ENCODE measurements around the gene DYNC1I1.

Gene DYNC1I1

DNA sequence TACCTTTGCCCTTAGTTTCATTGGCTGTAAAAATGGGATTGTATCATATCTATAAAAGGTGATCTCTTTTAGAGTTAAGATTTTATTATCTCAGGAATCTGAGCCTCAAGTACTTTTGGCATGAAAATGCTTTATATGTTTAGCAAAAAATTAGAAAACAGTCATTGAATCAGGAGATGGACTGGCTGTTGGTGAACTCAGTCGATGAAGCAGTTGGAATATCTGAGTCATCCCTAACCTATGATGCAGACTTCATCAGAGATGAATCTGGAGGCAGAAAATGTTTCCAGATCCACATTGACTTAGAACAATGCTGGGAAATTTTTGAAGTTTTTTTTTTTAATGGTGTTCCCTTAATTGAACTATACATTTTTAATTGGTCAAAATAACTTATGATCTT lies 321.1 kb downstream of the DYNC1I1 start:
- DNase-seq: no peak

DNA sequence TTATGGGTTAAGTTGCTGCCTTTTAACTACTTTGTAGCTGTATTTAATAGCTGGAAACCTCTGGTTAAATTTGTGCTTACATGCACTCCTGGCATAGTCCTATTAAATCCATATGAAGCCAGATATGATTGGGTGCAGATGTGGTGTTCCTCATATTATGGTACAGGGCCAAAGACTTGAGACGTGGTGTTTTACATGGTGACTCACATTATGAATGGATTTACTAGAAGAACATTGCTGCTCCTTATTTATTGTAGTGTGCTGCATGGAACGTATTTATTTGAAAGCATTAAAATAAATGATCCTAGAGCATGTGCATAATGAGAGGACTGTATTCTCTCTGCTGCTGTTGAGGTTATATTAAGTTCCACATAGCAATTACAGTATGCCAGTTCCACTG lies 325.5 kb downstream of the DYNC1I1 start:
- DNase-seq: no peak

DNA sequence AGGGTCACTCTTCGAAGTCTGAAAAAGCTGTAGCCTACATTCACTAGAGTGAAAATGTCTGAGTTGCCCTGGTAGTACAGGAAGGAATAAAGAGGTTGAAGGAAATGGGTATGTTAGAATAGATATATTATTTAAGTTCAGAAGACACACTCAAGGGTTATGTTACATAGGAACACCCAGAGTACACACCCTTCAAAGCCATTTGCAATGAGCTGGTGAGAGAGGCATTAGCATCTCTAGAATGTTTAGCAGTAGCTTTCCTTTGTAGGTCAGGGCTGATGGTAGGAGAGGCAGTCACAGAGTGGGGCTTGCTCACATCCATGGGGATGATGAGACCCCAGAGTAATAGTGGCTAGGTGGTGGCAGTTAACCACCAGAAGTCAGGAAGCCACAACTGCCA lies 328.4 kb downstream of the DYNC1I1 start:
- no peak for DNase-seq

DNA sequence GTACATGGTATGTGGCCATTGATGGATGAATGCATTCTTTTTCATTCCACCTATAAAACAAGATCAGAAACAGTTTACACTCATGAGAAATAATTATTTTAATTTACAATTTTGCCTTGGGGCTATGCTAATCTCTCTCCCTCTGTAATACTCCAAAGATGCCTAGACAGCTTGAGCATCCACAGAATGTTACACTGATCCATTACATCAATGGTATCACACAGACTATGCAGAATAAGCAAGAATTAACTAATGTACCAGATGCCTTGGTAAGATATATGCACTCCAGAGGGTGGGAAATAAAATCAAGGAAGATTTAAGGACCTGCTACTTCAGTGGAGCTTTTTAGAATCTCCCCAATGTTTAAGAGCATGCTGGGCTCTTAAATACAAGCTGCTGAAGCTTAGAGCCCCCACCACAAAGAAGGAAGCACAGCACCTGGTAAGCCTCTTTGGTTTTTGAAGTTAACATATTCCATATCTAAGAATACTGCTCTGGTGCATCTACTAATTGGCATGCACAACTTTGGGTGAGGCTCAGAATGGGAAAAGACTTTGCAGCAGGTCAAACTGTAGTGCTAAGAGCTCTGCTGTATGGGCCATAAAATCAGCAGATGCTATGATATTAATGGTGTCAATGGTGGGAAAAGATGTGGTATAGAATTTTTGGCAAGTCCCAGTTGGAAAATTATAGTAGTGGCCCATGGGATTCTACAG lies 329.9 kb downstream of the DYNC1I1 start:
- DNase-seq: no peak

DNA sequence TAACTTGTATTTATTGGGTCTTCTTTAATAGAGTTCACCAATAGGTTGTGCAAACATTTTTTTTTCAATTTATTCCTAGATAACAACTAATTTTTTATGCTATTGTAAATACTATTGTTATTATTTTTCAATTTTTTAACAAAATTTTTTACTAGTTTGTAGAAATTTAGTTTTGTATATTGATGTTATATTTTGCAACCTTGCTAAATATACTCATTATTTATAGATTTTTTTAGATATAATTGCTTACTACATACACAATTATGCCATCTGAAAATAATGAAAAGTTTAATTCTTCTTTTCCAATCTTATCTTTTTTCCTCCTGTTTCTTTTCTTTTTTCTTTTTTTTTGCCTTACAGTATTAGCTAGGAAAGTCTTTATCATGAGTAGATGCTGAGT lies 332.6 kb downstream of the DYNC1I1 start:
- no peak for DNase-seq

DNA sequence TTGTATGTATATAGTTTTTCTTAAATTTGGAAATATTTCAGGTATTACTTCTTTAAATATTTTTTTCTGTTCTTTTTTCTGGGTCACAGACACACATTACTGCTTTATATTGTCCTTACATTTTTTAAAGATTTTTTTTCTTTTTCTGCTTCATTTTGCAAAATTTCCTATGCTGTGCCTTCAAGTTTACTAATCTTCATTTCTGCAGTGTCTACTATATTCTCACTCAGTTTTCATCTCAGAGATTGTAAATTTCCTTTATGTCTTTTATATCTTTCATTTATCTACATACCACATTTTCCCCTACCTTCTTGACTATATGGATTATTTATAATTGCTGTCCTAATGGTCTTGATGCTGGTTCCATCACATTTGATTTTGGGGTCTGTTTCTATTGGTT lies 339.1 kb downstream of the DYNC1I1 start:
- no peak for DNase-seq

DNA sequence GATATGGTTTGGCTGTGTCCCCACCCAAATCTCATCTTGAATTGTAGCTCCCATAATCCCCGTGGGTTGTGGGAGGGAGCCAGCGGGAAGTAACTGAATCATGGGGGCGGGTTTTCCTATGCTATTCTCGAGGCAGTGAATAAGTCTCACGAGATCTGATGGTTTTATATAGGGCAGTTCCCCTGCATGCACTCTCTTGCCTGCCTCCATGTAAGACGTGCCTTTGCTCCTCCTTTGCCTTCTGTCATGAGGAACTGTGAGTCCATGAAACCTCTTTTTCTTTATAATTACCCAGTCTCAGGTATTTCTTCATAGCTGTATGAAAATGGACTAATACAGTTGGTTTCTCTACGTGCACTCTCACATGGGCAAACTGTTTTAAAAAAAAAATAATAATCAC lies 341.8 kb downstream of the DYNC1I1 start:
- DNase-seq: no peak

DNA sequence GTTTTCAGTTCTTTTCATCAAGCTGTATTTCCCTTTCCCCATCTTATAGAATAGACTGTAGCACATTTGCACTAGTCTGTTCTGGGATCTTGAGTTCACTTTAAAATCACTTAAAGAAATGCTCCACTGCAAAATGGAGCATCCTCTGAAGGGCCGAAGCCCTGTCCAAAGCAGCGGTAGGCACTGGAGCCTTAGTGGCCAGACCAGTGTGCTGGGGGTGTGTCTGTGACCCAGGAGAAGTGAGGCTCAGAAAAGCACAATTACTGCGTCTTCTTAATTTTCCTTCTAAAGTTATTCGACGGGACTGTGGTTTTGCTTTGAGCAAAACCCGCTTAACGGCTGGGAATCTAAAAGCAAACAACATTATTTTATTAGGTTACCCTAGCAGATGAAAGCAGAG lies 343.8 kb downstream of the DYNC1I1 start:
- no peak for DNase-seq

DNA sequence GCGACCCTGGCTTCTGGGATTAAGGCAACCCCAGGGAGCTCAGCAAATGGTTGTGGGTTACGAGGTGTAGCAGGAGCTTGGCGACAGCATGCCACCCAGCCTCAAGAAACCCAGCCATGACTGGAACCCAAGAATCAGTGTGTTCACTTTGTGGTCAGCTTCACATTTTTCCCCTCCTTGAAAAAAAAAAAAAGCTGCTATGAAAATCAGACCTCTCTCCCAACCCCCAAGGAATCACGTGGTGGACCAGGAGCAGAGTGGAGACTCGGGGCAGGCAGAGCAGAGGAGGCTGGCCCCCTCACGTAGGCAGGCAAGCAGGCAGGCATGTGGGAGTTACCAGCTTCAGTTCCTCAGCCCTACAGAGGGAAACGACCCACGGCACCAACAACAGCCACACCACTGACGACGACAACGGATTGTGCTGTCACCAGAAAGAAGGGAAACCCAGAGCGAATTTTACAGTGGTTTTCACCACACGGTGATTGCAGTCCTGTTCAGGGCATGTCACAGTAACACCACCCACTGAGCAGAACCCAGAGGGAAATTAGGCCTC lies 346.2 kb downstream of the DYNC1I1 start:
- no peak for DNase-seq

DNA sequence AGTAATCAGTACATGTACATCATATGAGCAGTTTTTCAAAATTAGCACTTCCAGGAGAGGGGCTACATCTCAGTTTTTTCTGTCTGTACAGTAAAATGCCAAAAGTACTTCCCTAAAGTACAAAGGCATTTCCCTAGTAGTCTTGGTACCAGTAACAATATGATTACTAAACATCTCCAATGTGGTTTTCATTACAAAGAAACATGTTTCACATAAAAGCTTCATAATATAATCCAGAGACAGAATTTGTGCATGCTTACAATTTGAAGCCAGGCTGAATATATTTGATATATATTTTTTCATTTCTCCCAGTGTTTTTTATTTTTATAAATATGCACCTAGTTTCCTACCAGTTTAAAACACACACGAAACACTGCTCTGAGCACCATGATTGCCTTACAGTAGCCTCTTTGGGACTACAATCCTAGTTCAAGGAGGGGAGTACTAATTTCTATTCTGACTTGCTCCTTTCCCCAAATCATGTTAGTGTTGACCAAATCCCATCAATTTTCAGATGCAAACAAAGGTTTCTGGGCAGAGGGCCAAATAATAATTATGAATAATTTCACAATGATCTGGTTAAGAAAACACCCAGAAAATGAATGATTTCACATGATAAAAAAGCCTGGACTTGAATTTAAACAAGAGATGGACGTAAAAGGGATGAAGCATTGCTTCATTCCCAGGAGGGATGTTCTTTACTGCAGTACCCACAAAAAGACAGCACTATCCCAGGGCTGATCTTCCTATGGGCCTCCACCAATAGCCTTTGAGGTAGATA lies 348.3 kb downstream of the DYNC1I1 start:
- no peak for DNase-seq

DNA sequence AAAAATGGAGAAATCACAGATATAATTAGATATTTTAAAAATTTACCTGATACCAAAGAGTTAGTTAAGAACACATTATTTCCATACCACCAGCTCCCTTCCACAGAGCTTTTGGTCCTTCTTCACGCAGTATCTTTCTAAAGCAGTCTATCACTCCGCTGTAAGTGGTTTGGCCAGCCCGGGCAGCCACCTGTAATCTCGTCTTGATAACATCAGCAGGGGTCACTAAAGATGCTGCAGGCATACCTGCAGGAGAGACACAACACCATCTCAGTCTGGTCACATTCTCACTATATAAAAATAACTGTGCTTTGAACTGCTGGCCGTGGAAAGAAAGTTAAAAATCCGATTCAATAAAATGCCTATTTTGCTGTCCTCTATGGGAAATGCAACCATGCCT lies 349.4 kb downstream of the DYNC1I1 start:
- no peak for DNase-seq

DNA sequence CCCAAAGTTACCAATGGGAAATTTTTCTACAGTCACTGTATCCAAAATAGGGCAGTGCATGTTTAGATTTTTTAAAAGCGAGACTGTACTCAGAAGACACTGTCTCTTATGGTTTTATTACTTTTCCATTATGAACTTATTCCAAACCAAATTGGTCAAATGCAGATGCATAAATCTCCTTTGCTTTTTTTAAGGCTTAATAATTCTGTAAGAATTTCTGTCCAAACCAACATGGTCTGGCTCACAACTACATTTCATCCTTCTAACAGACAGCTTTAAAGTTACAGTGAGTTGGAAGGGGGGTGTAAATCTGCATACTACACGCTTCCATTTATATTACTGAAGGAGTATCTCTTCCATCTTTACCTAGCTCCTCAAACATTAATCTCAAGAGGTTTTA lies 350.4 kb downstream of the DYNC1I1 start:
- DNase-seq: no peak

DNA sequence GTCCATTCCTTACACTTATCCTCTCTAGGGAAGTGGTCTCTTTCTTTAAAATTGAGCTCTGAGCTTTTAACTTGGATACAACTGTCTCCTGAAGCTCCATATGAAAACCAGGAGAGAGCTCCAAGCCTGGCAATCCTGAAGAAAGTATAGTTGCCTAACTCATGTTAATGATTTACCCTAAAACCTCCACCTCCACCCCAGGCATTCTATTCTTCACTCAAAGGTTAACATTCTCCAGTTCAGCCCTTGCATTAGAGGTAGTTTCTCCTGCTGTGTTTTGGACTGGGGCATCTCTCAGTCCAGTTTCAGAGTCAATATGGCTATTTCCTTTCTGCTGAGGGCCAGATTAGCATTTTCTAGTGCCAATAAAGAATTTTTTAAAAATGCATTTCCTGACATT lies 354.0 kb downstream of the DYNC1I1 start:
- DNase-seq: no peak

DNA sequence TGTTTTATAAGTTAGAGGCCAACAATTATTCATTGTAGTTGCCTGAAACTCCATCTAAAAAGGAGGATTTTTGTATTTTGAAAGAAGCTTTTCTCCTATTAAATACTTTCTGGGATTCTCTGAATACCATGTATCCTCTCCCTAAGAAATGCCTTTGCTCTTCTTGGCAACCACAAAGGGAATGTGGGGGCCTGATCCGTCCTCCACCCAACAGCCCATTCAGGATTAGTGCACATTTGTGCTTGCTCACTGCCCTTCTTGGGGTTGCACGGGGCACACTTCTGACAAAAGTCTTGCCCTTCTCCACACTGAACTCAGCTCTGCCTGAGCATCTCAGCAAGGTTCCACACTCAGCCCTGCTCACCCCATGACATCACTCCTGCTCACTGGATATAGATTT lies 355.4 kb downstream of the DYNC1I1 start:
- DNase-seq: no peak

DNA sequence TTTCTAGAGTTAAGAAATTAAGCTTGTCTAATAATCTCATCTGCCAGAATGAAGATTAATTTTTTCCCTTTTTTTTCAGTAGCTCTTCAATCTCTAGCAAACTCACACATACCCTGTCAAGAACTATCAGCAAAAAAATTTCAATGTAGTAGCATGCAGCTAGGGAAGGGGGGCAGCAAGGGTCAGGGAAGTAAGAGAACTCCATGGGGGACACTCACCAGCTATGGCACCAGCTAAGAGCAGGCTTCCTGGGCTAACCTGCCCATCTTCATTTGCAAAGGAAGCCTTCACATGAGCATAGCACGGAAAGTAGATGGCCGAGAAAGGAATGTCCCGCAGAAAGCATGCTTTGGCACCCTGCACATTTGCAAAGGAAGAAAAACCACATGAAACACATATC lies 359.2 kb downstream of the DYNC1I1 start:
- DNase-seq: no peak

DNA sequence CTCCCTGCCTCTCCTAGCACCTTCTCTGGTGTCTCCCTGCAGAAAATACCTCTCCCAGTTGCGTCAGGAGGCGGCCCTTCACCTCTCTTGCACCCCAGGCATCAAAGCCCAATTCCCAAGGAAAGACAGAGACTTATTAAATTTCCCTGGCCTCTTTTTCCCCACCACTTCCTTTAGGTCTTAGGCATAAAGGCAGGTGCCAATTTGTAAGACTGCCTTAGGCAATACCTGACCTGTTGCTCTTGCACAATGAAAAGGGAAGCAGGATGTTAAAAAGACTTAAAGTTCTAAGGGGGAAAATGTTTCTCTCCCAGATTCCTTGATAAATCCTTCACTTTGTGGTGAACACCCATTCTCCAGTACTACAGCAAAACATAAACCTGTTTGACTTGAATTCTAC lies 362.9 kb downstream of the DYNC1I1 start:
- no peak for DNase-seq

DNA sequence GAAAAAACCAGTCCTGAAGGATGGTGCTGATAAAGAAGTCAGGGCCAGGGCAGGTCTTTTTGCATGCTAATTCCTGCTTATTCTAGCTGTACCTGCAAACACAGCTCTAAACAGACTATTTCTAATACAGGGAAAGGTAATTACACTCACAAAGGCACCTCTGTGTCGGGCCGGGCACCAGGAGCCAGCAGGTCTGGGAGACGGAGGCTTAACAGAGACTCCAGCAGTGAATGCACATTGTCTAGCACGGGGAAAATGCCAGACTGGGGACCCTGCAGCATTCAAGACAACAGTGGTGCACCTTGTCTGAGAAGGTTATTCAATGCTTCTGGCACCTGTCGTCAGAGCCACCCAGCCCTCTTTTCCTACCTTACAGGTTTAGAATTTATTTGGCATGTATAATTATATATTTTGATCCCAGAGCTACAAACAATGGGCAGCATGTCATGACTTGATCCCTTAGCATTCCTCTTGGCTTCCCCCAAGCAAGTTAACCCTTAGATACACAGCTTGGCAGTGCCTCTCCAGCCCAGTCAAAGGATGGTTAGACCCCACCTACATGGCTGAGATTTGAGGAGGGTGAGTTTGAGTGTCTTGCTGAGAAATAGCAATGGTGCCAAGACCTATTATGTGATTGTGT lies 364.4 kb downstream of the DYNC1I1 start:
- no peak for DNase-seq

DNA sequence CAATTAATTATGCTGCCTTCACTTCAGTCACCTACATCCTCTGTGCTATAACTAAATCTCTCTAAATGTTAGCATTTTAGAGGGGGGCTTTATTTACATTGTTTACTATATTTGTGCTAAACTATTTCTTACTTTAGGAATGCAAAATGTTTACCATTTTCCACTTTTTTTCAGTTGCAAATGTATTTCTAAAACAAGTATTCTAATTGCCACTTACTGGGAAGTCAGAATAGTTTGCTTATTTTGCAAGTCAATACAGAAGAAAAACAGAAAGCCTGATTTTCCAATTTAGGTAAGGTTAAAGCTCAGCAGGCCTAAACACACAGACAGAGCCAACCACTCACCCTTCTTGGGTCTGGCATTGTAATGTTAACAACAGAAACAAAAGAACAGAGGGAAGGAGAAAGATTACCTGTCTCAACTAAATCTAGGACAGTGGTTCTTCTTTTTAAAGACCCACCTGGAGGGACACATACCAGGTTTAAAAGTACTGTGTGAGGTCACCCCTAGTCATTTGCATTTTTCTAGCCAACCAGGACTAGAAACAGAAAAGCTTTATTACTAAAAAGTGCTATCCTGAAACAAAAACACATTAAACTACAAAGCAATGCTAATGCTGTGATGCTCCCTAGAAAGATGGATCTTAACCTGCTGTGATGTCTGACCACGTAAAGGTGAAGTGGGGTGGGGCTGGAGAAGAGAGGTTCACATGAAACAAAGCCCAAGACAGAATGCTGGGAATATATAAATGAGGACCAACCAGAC lies 371.3 kb downstream of the DYNC1I1 start:
- DNase-seq: no peak

DNA sequence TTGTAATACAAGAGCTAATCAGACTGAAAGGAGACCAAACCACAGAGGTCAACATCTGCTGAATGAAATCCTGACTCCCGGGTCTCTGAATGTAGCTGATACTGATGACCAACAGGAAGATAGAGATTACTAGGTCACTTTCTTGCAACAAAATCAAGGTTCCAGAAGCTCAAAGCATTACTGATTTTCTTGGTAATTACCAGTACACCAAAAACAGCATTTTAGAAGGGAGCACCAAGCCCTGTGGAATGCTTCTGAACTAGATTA lies 371.8 kb downstream of the DYNC1I1 start:
- no peak for DNase-seq
